Adrenal gland (tissue), 12 donors: Measurements from ENCODE around the gene DCHS1. TPM values are rescaled to one million over a fixed set of nuclear protein-coding genes. Genes with fewer than 3 reads are reported as not detected.
"Not testable (repeated sequence)": the region's sequence is repeated elsewhere in the genome, so short reads cannot be mapped to it uniquely, and the experiment has no call there.

ENCODE experiments used
- DNase-seq, 7 donors: peaks; one replicate each; pipeline ENCODE4 v3.0.0-alpha.2; 2019 to 2020
- H3K27ac ChIP-seq, 5 donors: fragments of 200-600 bp; sonication (generic) in 4 of 5; 1 replicate in 3 of 5; 2 replicates in 2 of 5; pipeline versions ENCODE4 v1.5.1 to v1.8.0; 2016 to 2020; ENCODE audit warnings: mild to moderate bottlenecking in 1 of 5
- H3K27me3 ChIP-seq: fragments of 200-600 bp; 2 replicates; pipeline ENCODE4 v1.8.0; 2021
- H3K36me3 ChIP-seq, 2 donors: fragments of 200-600 bp; replicated peaks in 1 of 2; 1 replicate in 1 of 2; 2 replicates in 1 of 2; pipeline versions ENCODE4 v1.5.1 to v1.8.0; 2018 to 2022
- H3K4me1 ChIP-seq, 2 donors: fragments of 200-600 bp; replicated peaks in 1 of 2; 1 replicate in 1 of 2; 2 replicates in 1 of 2; pipeline versions ENCODE4 v1.5.1 to v1.8.0; 2018 to 2021
- H3K4me3 ChIP-seq, 4 donors: fragments of 200-600 bp; sonication (generic) in 3 of 4; one replicate each; pipeline ENCODE4 v1.5.1; 2016 to 2018
- H3K9me3 ChIP-seq, 3 donors: fragments of 200-600 bp; sonication (generic) in 1 of 3; replicated peaks in 1 of 3; 1 replicate in 2 of 3; 2 replicates in 1 of 3; pipeline versions ENCODE4 v1.5.1 to v1.8.0; 2016 to 2021
- CTCF ChIP-seq, 6 experiments: fragments of 450-650 bp in 4 of 6; fragments of 200-600 bp in 2 of 6; sonication (generic) in 1 of 6; IDR thresholded peaks; 1 replicate in 5 of 6; 2 replicates in 1 of 6; pipeline versions ENCODE4 v1.5.1 to v1.8.0; 2016 to 2021; ENCODE audit warnings: antibody characterized with exemption in 6 of 6, mild to moderate bottlenecking in 2 of 6, moderate library complexity in 1 of 6
- POLR2A ChIP-seq, 2 donors: fragments of 450-650 bp; IDR thresholded peaks; one replicate each; pipeline ENCODE4 v1.6.1; 2017; ENCODE audit warnings: antibody characterized with exemption in 2 of 2, mild to moderate bottlenecking in 2 of 2, moderate library complexity in 1 of 2
- whole genome bisulfite sequencing, 4 donors: extraction: QIAGEN DNeasy Blood & Tissue Kit in 2 of 4; methylation state at CpG; one replicate each; pipeline versions ENCODE4 v1.1.5 to v1.1.7; 2013 to 2017; 5-methylcytosine and 5-hydroxymethylcytosine counted together
- intact Hi-C, 2 donors: fragments of 100-400 bp; cut with DNase I; formaldehyde crosslinking; loops; one replicate each; pipeline versions ENCODE4 v1.14.1 to v1.15.0; 2022 to 2023
- polyA plus RNA-seq, 3 donors: library from polyadenylated mRNA; stranded (reverse); fragments of 200-250 nt in 2 of 3; fragments of 350-450 nt in 1 of 3; fragmentation: Illumina TruSeq in 1 of 3; extraction: RNeasy Lipid Tissue Mini Kit (QIAGEN cat#74804) in 1 of 3; gene quantifications; one replicate each; pipeline ENCODE4 v1.2.3, GENCODE V29; 2013 to 2014
- total RNA-seq, 9 donors: library from RNA; depleted of rRNA in 4 of 9; stranded (reverse); fragments of >200 nt in 4 of 9; fragments of 120-200 nt in 1 of 9; fragmentation: NEBNext Ultra II Directional in 1 of 9; extraction: Animal tissue kit (Norgen Biotek cat#: 25700) in 1 of 9; gene quantifications; one replicate each; pipeline versions ENCODE4 v1.1.0 to v1.2.4, GENCODE V29; 2013 to 2023
- donor health status: healthy with polysubstance abuse.
- donor health status: Bipolar disorder and iron deficiency.
- donor health status: DM: yes; HTN: yes; CAD: no.
- donor health status: DM: no; HTN: no; CAD: no.
- donor health status: DM: no; HTN: no; CAD: no.
- donor health status: DM: yes; HTN: yes; CAD: no.

DCHS1 gene
- total and polyA plus RNA-seq, 12 donors, result 1.3 to 15.3 (median 11.3) TPM

DNA sequence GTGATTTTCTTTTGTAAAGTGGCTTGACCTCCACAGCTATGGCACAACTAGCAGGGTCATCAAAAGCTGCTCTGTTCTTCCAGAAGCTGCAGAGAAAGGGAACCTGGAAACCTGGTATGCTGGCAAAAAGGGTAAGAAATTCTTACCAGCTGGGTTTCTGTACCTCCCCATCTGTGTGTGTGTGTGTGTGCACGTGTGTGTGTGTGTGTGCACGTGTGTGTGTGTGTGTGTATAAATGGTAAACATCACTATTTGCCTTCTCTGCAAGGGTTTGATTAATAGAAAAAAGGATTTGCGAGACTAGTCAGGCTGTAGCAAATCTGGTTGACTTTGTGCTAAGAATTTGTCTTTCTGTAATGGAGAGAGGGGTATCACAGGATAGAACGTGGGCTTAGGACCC is 32.3 kb upstream of the DCHS1 start:
- Histone ChIP-seq H3K4me1 (peaks cover 0 to 5% of the 10 kb centered on the region in 2 donors), H3K9me3 (no peaks in the 10 kb centered on the region), H3K36me3 (no peaks in the 10 kb centered on the region), H3K27ac (no peak overlapping the region), H3K4me3 (no peak overlapping the region), H3K27me3 (no peaks in the 10 kb centered on the region)
- WGBS, 4 donors, result 60 to 83% (median 77%) methylated on average over 3 to 4 of the region's 4 CpGs
- intact Hi-C loops, result loop anchor here in 1 of 2 donors (10.0 kb wide), 1 partner anchor 153 kb away; no protein-coding TSS in a partner anchor
- TF ChIP-seq POLR2A (IDR thresholded peaks at IDR 0.05), result no peak
- TF ChIP-seq CTCF (IDR thresholded peaks at IDR 0.05), result no peak
- no peak for DNase-seq

GRCh38 chr11:6686006-6686405 is 30.4 kb upstream of the DCHS1 start:
- no peak overlapping the region for H3K27ac ChIP-seq
- TF ChIP-seq POLR2A (IDR thresholded peaks at IDR 0.05), result no peak
- TF ChIP-seq CTCF (IDR thresholded peaks at IDR 0.05), result no peak
- H3K36me3 ChIP-seq, result no peaks in the 10 kb centered on the region
- intact Hi-C loops, result loop anchor here in 1 of 2 donors (10.0 kb wide), 1 partner anchor 151 kb away; no protein-coding TSS in a partner anchor
- peaks cover 6 to 15% of the 10 kb centered on the region in 2 donors for H3K4me1 ChIP-seq
- no peak overlapping the region for H3K4me3 ChIP-seq
- no peak for DNase-seq
- H3K9me3 ChIP-seq, result no peaks in the 10 kb centered on the region
- H3K27me3 ChIP-seq, result no peaks in the 10 kb centered on the region

GRCh38 chr11:6684068-6684467 is 28.5 kb upstream of the DCHS1 start:
- intact Hi-C loops, result loop anchor here in 1 of 2 donors (5.0 to 10.0 kb wide), 2 partner anchors 82 to 149 kb away; partner anchors contain the start of genes ILK and RRP8
- WGBS, 4 donors, result 83 to 92% (median 87%) methylated on average over 13 to 14 of the region's 14 CpGs
- H3K27ac ChIP-seq, result peak overlapping the region in 3 of 5 donors; percentile 89 to 93 (median 92)
- peak in 3 of 7 donors; percentile 16 to 66 (median 22) for DNase-seq
- not testable (repeated sequence) for H3K36me3 ChIP-seq, H3K27me3 ChIP-seq, H3K9me3 ChIP-seq
- H3K4me1 ChIP-seq, result peaks cover 6 to 15% of the 10 kb centered on the region in 2 donors
- H3K4me3 ChIP-seq, result peak overlapping the region in 1 of 4 donors; percentile 91

GRCh38 chr11:6682936-6683861 is 27.6 kb upstream of the DCHS1 start, which contains the start of gene MRPL17:
Gene MRPL17, minus strand, starts transcription at chr11:6683340. Its CDS starts 44 bp downstream, at chr11:6683296.
- intact Hi-C loops, result loop anchor here in 1 of 2 donors (5.0 to 10.0 kb wide), 2 partner anchors 81 to 148 kb away; partner anchors contain the start of genes ILK and RRP8
- H3K4me1 ChIP-seq, result peaks cover 6 to 15% of the 10 kb centered on the region in 2 donors
- H3K4me3 ChIP-seq, result peak within 1 kb of the TSS; percentile 52 to 91 (median 63)
- no peaks in the 10 kb centered on the region for H3K27me3 ChIP-seq
- TF ChIP-seq CTCF (IDR thresholded peaks at IDR 0.05), result peak; percentile 87 to 97 (median 92)
- peak; percentile 46 to 86 for TF ChIP-seq POLR2A (IDR thresholded peaks at IDR 0.05)
- H3K27ac ChIP-seq, result peak within 1 kb of the TSS; percentile 62 to 93 (median 92)
- H3K36me3 ChIP-seq, result no peaks in the 10 kb centered on the region
- H3K9me3 ChIP-seq, result no peaks in the 10 kb centered on the region
- DNase-seq, result peak; percentile 99 to 100 (median 99)
- WGBS, 4 donors, result 0% methylated on average over 15 to 70 of the region's 70 CpGs
